Hepatocyte (in vitro differentiated cells): ENCODE results near the gene DNAJC8.

Experiments
- EZH2 ChIP-seq: fragments of 200-600 bp; sonication (generic); IDR thresholded peaks from 2 replicates; pipeline ENCODE4 v1.6.1; 2016; ENCODE audit warnings: antibody characterized with exemption, mild to moderate bottlenecking, borderline replicate concordance
- TF ChIP-seq, protein P1 (sequence below): fragments of 200-600 bp; sonication (generic); IDR thresholded peaks from 2 replicates; pipeline ENCODE4 v1.5.1; 2016; ENCODE audit warnings: antibody characterized with exemption, mild to moderate bottlenecking; ENCODE audit not compliant: poor library complexity

DNA sequence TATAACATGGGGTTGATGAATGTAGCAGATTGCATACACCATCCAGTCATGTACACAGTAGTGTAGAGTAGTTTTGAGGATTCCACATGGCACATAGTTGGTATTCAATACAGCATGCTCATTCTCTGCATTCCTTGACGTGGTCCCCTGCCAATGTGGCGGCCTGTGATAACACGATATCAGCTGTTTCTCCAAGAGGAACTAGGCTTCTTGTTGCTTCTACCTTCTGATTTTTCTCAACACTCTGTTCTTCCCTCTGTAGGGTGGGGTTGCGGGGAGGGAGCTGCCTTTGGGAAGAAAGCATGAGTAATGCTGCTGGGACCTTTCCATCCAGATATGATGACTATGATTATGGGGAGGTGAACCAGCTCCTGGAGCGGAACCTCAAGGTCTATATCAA lies 45.9 kb upstream of the DNAJC8 start:
- TF ChIP-seq, protein P1, sequence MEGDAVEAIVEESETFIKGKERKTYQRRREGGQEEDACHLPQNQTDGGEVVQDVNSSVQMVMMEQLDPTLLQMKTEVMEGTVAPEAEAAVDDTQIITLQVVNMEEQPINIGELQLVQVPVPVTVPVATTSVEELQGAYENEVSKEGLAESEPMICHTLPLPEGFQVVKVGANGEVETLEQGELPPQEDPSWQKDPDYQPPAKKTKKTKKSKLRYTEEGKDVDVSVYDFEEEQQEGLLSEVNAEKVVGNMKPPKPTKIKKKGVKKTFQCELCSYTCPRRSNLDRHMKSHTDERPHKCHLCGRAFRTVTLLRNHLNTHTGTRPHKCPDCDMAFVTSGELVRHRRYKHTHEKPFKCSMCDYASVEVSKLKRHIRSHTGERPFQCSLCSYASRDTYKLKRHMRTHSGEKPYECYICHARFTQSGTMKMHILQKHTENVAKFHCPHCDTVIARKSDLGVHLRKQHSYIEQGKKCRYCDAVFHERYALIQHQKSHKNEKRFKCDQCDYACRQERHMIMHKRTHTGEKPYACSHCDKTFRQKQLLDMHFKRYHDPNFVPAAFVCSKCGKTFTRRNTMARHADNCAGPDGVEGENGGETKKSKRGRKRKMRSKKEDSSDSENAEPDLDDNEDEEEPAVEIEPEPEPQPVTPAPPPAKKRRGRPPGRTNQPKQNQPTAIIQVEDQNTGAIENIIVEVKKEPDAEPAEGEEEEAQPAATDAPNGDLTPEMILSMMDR = no peak
- TF ChIP-seq EZH2 = no peak
